Right atrium auricular region (tissue), 2 donors: ENCODE results near the gene ADAMTS17. TPM values are rescaled to one million over a fixed set of nuclear protein-coding genes. Genes with fewer than 3 reads are reported as not detected.
A peak's percentile ranks its signal among the peaks of the same experiment; 100 is the strongest.

Source experiments
- DNase-seq: peaks from one replicate; pipeline ENCODE4 v3.0.0-alpha.2; 2019; ENCODE audit warnings: low spot score
- H3K27ac ChIP-seq, 2 donors: fragments of 200-600 bp; sonication (generic); 1 replicate in 1 of 2; 2 replicates in 1 of 2; pipeline ENCODE4 v1.5.1; 2016 to 2019
- H3K27me3 ChIP-seq, 2 donors: fragments of 200-600 bp; sonication (generic); one replicate each; pipeline versions ENCODE4 v1.5.1 to v1.6.0; 2017 to 2019
- H3K36me3 ChIP-seq: fragments of 200-600 bp; sonication (generic); one replicate; pipeline ENCODE4 v1.5.1; 2016
- H3K4me1 ChIP-seq, 2 donors: fragments of 200-600 bp; sonication (generic); one replicate each; pipeline versions ENCODE4 v1.5.1 to v1.6.0; 2017 to 2019
- H3K4me3 ChIP-seq, 2 donors: fragments of 200-600 bp; sonication (generic); 1 replicate in 1 of 2; 2 replicates in 1 of 2; pipeline ENCODE4 v1.5.1; 2017 to 2019; ENCODE audit warnings: mild to moderate bottlenecking in 1 of 2, moderate library complexity in 1 of 2
- H3K9me3 ChIP-seq, 2 donors: fragments of 200-600 bp; sonication (generic); one replicate each; pipeline ENCODE4 v1.5.1; 2019
- total RNA-seq, 2 donors: library from RNA; depleted of rRNA; stranded (reverse); fragments of >200 nt; gene quantifications; one replicate each; pipeline ENCODE4 v1.1.0, GENCODE V29; 2016
- TF ChIP-seq, protein P1 (sequence below), 2 donors: fragments of 200-600 bp; sonication (generic); IDR thresholded peaks; one replicate each; pipeline ENCODE4 v1.5.1; 2019; ENCODE audit warnings: antibody characterized with exemption in 2 of 2

Gene ADAMTS17
- total RNA-seq, 2 donors from 2014 or later: 3.6 to 4.4 TPM

DNA sequence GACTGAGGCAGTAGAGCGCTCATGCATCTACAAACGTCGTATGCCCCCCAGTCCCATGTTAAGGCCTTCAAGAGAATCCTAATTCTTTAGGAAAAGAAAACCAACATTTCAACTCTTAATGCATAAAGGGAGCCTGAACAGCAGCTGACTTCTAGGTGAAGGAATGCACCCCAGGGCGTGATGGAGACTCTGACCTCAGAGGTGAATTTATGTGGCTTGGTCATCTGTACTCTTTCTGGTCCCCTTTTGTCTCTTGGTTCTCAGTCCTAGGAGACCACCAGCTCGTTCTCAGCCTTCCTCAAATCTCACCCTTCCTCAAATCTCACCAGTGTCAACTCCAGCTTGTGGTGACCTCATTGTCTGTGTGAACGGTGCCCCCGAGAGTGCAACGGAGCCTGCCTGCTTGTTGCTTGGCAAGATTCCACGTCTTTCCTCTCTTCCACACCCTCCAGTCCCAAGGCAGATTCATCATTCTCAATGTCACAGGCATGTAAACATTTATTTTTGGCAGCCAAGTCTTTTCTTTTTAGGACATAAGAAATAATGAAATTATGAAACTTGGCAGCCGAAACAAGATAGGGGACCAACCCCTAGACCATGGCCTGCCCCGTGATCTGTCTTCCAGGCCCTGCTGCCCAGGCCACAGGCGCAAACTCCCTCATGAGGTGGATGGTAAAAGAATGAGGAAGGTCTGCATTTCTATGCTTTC lies 166.2 kb downstream of the ADAMTS17 start:
- no peaks in the 10 kb centered on the region for H3K36me3 ChIP-seq
- no peak overlapping the region for H3K27ac ChIP-seq
- H3K4me3 ChIP-seq: no peak overlapping the region
- no peak for DNase-seq
- TF ChIP-seq, protein P1, sequence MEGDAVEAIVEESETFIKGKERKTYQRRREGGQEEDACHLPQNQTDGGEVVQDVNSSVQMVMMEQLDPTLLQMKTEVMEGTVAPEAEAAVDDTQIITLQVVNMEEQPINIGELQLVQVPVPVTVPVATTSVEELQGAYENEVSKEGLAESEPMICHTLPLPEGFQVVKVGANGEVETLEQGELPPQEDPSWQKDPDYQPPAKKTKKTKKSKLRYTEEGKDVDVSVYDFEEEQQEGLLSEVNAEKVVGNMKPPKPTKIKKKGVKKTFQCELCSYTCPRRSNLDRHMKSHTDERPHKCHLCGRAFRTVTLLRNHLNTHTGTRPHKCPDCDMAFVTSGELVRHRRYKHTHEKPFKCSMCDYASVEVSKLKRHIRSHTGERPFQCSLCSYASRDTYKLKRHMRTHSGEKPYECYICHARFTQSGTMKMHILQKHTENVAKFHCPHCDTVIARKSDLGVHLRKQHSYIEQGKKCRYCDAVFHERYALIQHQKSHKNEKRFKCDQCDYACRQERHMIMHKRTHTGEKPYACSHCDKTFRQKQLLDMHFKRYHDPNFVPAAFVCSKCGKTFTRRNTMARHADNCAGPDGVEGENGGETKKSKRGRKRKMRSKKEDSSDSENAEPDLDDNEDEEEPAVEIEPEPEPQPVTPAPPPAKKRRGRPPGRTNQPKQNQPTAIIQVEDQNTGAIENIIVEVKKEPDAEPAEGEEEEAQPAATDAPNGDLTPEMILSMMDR (IDR thresholded peaks at IDR 0.05): no peak
- no peaks in the 10 kb centered on the region for H3K4me1 ChIP-seq
- H3K9me3 ChIP-seq: peaks cover 6 to 19% of the 10 kb centered on the region in 2 donors
- no peaks in the 10 kb centered on the region for H3K27me3 ChIP-seq

DNA sequence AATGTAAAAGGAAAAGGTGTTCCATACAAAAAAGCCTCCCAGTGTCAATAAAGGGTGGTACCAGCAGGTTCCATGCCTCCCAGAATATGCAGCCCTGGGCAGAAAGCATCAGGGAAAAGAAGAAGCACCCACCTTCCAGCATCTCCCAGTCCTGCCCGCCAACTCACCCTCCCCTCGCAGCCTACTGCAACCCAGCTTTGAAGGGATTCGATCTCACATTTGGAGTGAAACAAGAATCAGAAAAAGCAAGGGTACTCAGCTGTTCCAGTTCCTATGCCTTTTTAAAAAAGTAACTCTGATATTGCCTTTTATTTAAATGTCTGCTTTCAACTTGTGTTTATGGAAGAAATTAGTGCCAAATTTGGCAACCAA lies 166.9 kb downstream of the ADAMTS17 start:
- no peak for DNase-seq
- H3K9me3 ChIP-seq: peaks cover 6 to 19% of the 10 kb centered on the region in 2 donors
- peak overlapping the region in 1 of 2 donors; percentile 41 for H3K27ac ChIP-seq
- H3K36me3 ChIP-seq: no peaks in the 10 kb centered on the region
- no peaks in the 10 kb centered on the region for H3K4me1 ChIP-seq
- TF ChIP-seq, protein P1 (IDR thresholded peaks at IDR 0.05): no peak
- no peaks in the 10 kb centered on the region for H3K27me3 ChIP-seq
- no peak overlapping the region for H3K4me3 ChIP-seq

DNA sequence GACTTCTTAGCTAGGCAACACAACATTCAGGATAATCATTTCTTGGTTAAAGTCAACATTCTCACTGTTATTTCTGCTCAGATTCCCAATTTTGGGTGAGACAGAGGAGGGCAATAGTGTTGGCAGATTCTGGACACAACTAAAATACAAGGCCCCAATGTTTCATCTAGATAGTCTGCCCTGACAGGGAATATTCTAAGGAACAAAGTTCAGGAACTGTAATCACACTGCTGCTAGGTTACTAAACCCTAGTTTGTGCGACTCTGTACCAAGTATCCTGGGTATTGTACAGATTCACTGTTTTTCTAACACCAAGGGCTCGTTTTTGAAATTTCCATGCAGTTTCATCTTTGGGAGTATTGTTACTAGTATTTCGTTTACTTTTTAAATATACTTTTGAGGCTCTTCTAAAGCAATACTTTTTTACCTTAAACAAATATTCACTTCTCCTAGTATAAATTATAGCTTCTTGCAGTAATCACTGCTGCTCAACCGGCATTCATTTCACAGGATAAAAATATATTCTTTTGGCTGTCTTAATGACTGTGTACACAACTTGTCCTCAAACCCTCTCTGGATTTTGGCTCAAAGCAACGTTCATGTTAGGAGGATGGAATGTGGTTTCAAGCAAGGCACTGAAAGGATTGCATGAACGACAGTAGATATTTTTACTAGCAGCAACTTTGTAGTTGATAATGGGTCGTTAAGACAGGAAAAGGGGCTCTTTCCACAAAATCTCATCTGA lies 167.4 kb downstream of the ADAMTS17 start:
- no peak overlapping the region for H3K4me3 ChIP-seq
- TF ChIP-seq, protein P1 (IDR thresholded peaks at IDR 0.05): no peak
- H3K4me1 ChIP-seq: no peaks in the 10 kb centered on the region
- H3K9me3 ChIP-seq: peaks cover 6 to 19% of the 10 kb centered on the region in 2 donors
- peak overlapping the region in 1 of 2 donors; percentile 41 for H3K27ac ChIP-seq
- H3K36me3 ChIP-seq: no peaks in the 10 kb centered on the region
- H3K27me3 ChIP-seq: no peaks in the 10 kb centered on the region
- no peak for DNase-seq

DNA sequence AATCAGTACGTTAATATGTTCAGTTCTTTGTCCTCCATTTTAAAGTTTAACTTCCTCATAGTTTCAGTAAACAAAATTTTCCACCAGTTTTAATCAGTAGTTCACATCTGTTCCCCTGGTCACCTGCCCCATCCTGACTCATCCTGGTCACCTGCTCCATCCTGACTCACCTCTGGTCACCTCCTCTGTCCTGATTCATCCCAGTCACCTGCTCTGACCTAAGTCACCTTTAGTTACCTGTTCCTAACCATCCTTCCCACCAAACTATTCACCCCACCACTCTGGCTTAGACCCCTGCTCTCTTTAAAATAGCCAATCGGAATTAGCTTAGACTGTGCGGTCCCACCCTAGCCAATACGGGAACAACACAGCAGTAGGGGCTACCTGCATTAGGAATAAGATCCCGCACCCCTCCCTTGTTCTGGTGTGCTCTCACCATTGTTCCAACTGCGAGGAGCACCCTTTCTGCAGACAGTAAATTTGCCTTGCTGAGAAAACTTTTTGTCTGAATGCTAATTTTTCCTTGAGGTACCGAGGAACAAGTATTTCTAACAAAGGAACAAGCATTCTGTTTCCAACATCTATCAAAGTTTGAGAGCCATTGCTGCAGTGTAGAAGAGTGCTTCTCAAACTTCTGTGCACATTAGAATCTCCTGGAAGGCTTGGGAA lies 169.3 kb downstream of the ADAMTS17 start:
- Histone ChIP-seq H3K9me3 (peaks cover 6 to 19% of the 10 kb centered on the region in 2 donors), H3K36me3 (no peaks in the 10 kb centered on the region), H3K4me1 (no peaks in the 10 kb centered on the region), H3K4me3 (no peak overlapping the region), H3K27me3 (no peaks in the 10 kb centered on the region), H3K27ac (no peak overlapping the region)
- no peak for DNase-seq
- TF ChIP-seq, protein P1 (IDR thresholded peaks at IDR 0.05): no peak

DNA sequence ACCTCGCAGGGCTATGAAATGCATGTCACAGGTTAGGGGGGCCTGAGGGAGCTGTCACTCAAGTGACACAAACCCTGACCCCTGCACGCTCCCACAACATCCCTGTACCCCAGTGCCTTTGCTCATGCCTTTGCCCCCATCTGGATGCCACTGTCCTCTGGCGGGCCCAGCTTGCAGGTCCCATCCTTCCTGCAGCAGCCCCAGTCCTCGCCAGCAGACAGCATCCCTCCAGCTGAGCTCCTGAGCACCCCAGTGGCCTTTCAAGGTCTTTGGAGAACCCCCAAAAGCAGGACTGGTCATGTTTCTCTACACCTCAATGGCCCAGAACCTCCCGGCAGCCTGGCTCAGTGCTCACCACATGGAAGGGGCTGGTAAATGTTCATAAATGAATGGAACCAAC lies 170.4 kb downstream of the ADAMTS17 start:
- Histone ChIP-seq H3K27ac (no peak overlapping the region), H3K9me3 (peaks cover 6 to 19% of the 10 kb centered on the region in 2 donors), H3K4me1 (no peaks in the 10 kb centered on the region), H3K4me3 (no peak overlapping the region), H3K27me3 (no peaks in the 10 kb centered on the region), H3K36me3 (no peaks in the 10 kb centered on the region)
- DNase-seq: no peak
- TF ChIP-seq, protein P1 (IDR thresholded peaks at IDR 0.05): no peak
